Measurements from ENCODE around the gene THPO.

THPO gene

DNA sequence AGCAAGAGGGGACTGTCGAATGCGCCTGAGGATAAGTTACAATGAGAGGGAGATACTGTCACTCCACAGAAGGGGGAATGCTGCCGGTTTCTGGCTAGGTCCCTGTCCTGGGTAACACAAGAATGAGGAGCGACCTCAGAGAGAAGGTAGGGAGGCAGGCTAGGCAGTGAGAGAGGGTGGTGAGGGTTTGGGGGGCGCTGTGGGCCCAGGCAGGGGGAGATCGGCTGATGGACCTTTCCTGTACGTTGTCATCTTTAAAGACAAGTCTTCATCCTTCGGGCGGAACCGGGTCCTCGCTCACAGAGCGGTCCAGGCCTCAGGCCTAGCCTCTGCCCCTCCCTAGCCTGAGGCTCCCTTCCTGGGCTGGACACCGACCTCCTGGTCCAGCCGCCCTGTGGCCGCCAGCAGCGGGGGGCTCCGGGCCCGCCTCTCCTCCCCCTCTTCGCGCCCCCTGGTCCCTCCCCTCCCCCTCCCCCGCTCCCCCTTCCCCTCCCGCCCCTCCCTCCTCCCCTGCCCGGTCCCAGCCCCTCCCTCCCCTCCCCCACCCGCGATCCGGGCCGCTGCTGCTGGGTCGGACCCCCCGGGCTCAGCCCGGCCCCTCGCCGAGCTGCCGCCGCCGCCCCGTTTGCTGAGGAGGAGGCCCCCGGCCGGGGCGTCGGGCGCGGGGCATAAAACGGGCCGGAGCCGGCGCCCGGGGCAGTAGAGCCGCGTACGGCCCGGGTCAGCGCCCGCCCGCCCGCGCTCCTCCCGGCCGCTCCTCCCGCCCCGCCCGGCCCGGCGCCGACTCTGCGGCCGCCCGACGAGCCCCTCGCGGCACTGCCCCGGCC lies 1.6 kb upstream of the THPO start, which contains the start of gene CHRD:
Gene CHRD, plus strand, starts transcription at position 697 of the 827 bp plus-strand sequence. CDS start 265 bp downstream, outside the sequence.
- peaks cover 27% of the 10 kb centered on the region for H3K27me3 ChIP-seq (replicated peaks; ENCODE audit: control insufficient read depth, insufficient read depth, low read length, poor library complexity, severe bottlenecking)
- H3K36me3 ChIP-seq (ENCODE audit: control insufficient read depth, insufficient read depth, low read length), result no peaks in the 10 kb centered on the region
- no peak for DNase-seq
- peaks cover 14% of the 10 kb centered on the region for H3K4me1 ChIP-seq (ENCODE audit: control insufficient read depth, insufficient read depth, low read length, poor library complexity, severe bottlenecking)
- H3K27ac ChIP-seq (ENCODE audit: insufficient read depth, low read length, poor library complexity, severe bottlenecking), result no peak within 1 kb of the TSS
- peak within 1 kb of the TSS; percentile 53 for H3K4me3 ChIP-seq (ENCODE audit: insufficient read depth, low read depth, low read length, poor library complexity, severe bottlenecking)
- no peaks in the 10 kb centered on the region for H3K9me3 ChIP-seq (ENCODE audit: control insufficient read depth, low read length)

DNA sequence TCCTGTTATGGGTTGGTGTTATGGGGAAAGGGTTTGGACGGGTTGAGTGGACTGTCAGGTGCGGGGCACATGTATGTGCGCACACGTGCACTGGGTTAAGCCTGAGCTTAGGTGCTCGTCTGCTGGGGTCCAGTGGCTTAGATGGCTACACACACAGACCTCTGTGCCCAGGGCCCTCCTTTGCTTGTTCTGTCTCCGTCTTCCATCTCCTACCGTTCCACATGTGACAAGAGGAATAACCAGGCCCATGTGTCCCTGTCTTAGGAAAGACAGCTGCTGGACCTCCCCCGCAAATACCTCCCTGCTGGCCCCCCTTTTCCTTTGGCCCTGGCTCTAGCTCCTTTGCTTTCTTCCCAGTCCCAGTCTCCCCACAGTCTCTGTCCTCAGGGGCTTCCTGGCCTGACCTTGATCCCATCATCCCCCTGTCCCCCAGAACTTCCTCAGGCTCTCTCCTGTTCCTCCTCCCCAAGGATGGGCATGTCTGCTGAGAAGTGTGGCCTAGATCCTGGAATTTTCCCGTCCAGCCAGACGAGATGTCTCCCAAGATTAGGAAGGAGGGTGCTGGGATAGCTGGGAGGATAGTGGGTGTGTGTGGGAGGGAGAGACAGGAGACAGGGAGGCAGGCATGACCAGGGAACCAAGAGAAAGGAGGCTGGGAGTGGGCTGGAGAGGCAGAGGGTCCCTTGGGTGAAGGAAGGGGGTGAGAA lies 797 bp upstream of the THPO start:
- Histone ChIP-seq H3K27me3 (replicated peaks; ENCODE audit: control insufficient read depth, insufficient read depth, low read length, poor library complexity, severe bottlenecking) (peaks cover 27% of the 10 kb centered on the region), H3K27ac (ENCODE audit: insufficient read depth, low read length, poor library complexity, severe bottlenecking) (no peak overlapping the region), H3K4me3 (ENCODE audit: insufficient read depth, low read depth, low read length, poor library complexity, severe bottlenecking) (no peak overlapping the region)

DNA sequence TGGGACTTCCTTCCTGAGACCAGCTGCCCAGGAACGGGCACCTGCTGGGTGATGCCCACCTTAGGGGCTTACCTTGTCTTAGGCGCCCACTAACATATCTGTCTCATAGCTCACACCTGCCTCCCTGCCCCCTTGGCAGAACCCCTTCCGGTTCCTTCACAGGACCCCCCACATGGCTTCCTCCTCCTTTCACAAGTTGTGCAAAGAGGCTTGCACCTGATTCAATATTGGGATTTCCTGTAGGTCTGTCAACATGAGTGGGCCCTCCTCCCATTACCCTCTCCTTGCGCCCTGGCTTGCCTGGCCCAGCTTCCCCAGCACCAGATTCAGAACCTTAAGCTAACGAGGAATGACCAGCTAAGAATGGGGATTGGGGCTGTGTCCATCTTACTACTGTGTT lies 633 bp downstream of the THPO start:
- H3K4me3 ChIP-seq (ENCODE audit: insufficient read depth, low read depth, low read length, poor library complexity, severe bottlenecking), result no peak overlapping the region
- H3K27ac ChIP-seq (ENCODE audit: insufficient read depth, low read length, poor library complexity, severe bottlenecking), result no peak overlapping the region
- H3K9me3 ChIP-seq (ENCODE audit: control insufficient read depth, low read length), result no peaks in the 10 kb centered on the region
- H3K4me1 ChIP-seq (ENCODE audit: control insufficient read depth, insufficient read depth, low read length, poor library complexity, severe bottlenecking), result peaks cover 14% of the 10 kb centered on the region
- no peaks in the 10 kb centered on the region for H3K36me3 ChIP-seq (ENCODE audit: control insufficient read depth, insufficient read depth, low read length)
- DNase-seq, result no peak
- H3K27me3 ChIP-seq (replicated peaks; ENCODE audit: control insufficient read depth, insufficient read depth, low read length, poor library complexity, severe bottlenecking), result peaks cover 23% of the 10 kb centered on the region

More for the DNA sequence above, 797 bp upstream of the THPO start:
- Histone ChIP-seq H3K4me1 (ENCODE audit: control insufficient read depth, insufficient read depth, low read length, poor library complexity, severe bottlenecking) (peaks cover 14% of the 10 kb centered on the region), H3K36me3 (ENCODE audit: control insufficient read depth, insufficient read depth, low read length) (no peaks in the 10 kb centered on the region), H3K9me3 (ENCODE audit: control insufficient read depth, low read length) (no peaks in the 10 kb centered on the region)
- no peak for DNase-seq

DNA sequence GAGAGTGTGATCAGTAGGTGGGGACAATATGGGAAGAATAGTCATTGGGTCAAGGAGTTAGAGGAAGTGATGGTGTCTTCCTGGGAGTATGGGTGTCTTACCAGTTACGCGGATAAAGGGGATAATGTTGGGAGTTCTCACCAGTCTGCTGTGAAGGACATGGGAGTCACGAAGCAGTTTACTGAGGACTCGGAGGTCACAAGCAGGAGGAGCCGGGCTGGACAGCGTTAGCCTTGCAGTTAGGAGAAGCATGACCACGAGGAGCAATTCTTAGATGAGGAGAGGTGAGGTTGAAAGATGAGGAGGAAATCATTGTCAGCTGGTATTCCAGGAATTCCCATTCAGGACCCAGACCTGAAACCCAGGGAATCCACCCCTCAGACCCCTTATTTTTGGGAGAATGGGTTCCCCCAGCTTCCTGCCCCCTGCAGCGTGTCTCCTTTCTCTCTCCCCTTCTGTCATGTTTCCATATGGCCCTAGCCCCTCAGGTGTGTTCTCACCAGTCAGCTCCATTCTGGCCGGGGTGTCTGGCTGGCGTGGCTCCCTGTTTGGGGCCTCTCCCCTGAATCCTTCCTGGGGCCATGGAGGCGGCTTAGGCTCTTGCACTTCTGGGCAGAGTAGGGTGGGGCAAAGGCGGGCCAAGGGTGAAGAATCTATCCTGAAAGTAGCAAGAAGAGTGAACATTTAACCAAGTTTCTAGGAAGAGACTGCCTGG lies 2.1 kb downstream of the THPO start:
- DNase-seq, result no peak
- Histone ChIP-seq H3K36me3 (ENCODE audit: control insufficient read depth, insufficient read depth, low read length) (no peaks in the 10 kb centered on the region), H3K9me3 (ENCODE audit: control insufficient read depth, low read length) (no peaks in the 10 kb centered on the region), H3K27ac (ENCODE audit: insufficient read depth, low read length, poor library complexity, severe bottlenecking) (no peak overlapping the region), H3K4me3 (ENCODE audit: insufficient read depth, low read depth, low read length, poor library complexity, severe bottlenecking) (no peak overlapping the region), H3K27me3 (replicated peaks; ENCODE audit: control insufficient read depth, insufficient read depth, low read length, poor library complexity, severe bottlenecking) (peaks cover 8% of the 10 kb centered on the region), H3K4me1 (ENCODE audit: control insufficient read depth, insufficient read depth, low read length, poor library complexity, severe bottlenecking) (peaks cover 5% of the 10 kb centered on the region)

DNA sequence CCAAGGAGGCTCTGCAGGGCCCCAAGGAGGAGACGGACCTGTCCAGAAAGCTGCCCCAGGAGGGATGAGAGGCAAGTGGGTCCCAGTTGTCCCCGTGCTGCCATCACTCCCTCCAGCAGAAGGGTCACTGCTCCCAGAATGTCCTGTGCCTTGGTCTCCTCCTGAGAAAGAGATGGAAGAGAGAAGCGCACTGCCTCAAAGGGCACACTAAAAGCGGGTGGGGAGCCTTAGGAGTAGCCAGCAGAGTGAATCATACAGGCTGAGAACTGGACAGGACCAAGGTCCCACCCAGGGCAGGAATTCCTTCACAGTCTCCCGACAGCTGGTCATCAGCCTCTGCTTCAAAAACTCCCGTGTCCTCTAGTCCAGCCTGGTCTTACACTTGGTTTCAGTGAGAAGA lies 4.6 kb downstream of the THPO start:
- no peaks in the 10 kb centered on the region for H3K9me3 ChIP-seq (ENCODE audit: control insufficient read depth, low read length)
- H3K27ac ChIP-seq (ENCODE audit: insufficient read depth, low read length, poor library complexity, severe bottlenecking), result no peak overlapping the region
- H3K36me3 ChIP-seq (ENCODE audit: control insufficient read depth, insufficient read depth, low read length), result peaks cover 4% of the 10 kb centered on the region
- H3K4me1 ChIP-seq (ENCODE audit: control insufficient read depth, insufficient read depth, low read length, poor library complexity, severe bottlenecking), result no peaks in the 10 kb centered on the region
- DNase-seq, result no peak
- H3K4me3 ChIP-seq (ENCODE audit: insufficient read depth, low read depth, low read length, poor library complexity, severe bottlenecking), result no peak overlapping the region
- peaks cover 4% of the 10 kb centered on the region for H3K27me3 ChIP-seq (replicated peaks; ENCODE audit: control insufficient read depth, insufficient read depth, low read length, poor library complexity, severe bottlenecking)

DNA sequence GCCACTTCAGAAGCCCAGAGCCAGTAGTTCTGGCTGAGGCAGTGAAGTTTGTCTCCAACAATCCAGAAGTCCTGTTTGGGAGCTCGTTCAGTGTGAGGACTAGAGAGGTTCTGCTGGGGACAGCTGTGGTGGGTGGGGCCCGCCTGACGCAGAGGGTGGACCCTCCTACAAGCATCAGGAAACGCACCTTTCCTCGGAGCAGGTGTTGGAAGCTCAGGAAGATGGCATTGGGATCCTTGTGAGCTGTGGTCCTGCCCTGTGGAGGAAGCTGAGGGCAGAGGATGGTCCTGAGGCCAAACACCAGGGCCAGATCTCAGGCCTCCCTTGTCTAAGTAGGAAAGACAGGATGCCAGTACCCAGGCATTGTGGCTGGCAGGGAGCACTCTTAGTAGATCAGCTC lies 5.1 kb downstream of the THPO start:
- Histone ChIP-seq H3K36me3 (ENCODE audit: control insufficient read depth, insufficient read depth, low read length) (peaks cover 9% of the 10 kb centered on the region), H3K9me3 (ENCODE audit: control insufficient read depth, low read length) (no peaks in the 10 kb centered on the region), H3K27ac (ENCODE audit: insufficient read depth, low read length, poor library complexity, severe bottlenecking) (no peak overlapping the region), H3K27me3 (replicated peaks; ENCODE audit: control insufficient read depth, insufficient read depth, low read length, poor library complexity, severe bottlenecking) (peaks cover 3% of the 10 kb centered on the region), H3K4me3 (ENCODE audit: insufficient read depth, low read depth, low read length, poor library complexity, severe bottlenecking) (no peak overlapping the region), H3K4me1 (ENCODE audit: control insufficient read depth, insufficient read depth, low read length, poor library complexity, severe bottlenecking) (no peaks in the 10 kb centered on the region)
- DNase-seq, result no peak

DNA sequence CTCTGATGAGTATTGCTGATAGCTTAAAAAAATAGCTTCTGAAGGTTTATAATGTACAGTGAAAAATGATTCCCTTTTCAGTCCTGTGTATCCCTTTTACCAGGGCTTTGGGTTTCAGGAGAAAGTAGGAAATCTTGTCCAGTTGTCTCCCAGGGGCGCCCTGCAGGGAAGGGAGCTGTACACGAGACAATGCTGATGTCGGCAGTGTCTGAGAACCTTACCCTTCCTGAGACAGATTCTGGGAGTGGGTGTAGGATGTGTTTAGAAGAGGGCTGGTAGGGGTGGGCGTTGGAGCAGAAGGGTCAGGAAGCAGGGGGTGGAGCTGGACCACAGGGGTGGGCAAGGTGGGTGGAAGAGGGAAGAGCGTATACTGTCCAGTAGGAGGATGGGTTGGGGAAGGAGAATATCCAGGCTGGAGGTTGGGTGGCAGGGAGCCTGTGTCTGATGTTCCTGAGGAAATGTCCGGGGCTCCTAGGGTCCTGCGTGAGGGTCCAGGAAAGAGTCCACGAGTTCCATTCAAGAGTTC lies 5.6 kb downstream of the THPO start:
- no peaks in the 10 kb centered on the region for H3K9me3 ChIP-seq (ENCODE audit: control insufficient read depth, low read length)
- no peak for DNase-seq
- H3K27me3 ChIP-seq (replicated peaks; ENCODE audit: control insufficient read depth, insufficient read depth, low read length, poor library complexity, severe bottlenecking), result no peaks in the 10 kb centered on the region
- H3K4me3 ChIP-seq (ENCODE audit: insufficient read depth, low read depth, low read length, poor library complexity, severe bottlenecking), result no peak overlapping the region
- no peaks in the 10 kb centered on the region for H3K4me1 ChIP-seq (ENCODE audit: control insufficient read depth, insufficient read depth, low read length, poor library complexity, severe bottlenecking)
- peaks cover 12% of the 10 kb centered on the region for H3K36me3 ChIP-seq (ENCODE audit: control insufficient read depth, insufficient read depth, low read length)
- no peak overlapping the region for H3K27ac ChIP-seq (ENCODE audit: insufficient read depth, low read length, poor library complexity, severe bottlenecking)

DNA sequence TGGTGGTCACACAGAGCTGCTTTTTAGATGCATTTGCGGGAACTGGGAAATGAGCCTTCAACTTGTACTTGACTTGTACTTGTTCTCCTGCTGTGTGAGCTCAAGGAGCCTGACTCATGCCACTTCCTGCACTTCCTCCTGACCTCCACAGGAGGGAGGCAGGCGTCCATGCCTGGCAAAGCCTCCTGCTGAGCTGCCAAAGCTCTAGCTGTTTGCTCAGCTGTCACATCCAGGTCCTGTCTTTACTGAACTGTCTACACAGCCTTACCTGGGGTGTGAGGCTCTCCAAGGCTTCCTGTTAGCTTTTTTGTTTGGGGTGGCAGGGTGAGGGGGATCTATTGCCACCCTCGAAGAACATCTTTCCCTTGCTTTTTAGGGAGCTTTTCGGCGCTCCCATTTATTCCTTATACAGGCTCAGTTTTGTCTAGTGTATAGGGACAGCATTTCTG lies 6.4 kb downstream of the THPO start:
- Histone ChIP-seq H3K9me3 (ENCODE audit: control insufficient read depth, low read length) (no peaks in the 10 kb centered on the region), H3K27ac (ENCODE audit: insufficient read depth, low read length, poor library complexity, severe bottlenecking) (no peak overlapping the region)
- peak; percentile 21 to 26 (median 22) for DNase-seq

DNA sequence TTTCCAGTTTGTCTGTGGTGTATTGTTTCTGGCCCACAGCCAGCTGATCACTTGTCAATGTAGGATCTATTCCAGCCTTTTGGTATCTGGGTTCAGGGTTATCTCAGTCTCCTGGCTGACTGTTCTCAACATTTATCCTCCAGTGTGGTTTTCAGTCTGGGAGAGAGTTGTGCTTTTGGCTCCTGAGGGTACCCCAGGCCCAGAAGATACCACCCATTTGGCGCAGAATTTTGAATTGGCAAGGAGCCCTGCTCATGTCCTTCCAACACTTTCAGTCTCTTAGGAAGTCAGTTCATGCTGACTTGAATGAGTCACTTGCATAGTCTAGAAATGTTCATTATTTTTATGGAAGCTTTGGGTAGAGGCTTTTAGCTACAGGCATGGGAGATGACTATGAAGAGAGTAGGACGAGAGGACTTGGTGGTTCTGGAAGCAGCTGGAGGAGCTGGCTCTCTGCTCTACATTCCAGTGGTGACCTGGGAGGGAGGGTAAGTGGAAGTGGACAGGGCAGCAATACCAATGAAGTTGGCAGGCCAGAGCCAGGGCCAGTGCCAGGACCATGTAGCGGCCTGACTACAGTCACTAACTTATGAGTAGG lies 9.3 kb downstream of the THPO start:
- peaks cover 2% of the 10 kb centered on the region for H3K4me1 ChIP-seq (ENCODE audit: control insufficient read depth, insufficient read depth, low read length, poor library complexity, severe bottlenecking)
- H3K9me3 ChIP-seq (ENCODE audit: control insufficient read depth, low read length), result no peaks in the 10 kb centered on the region
- H3K4me3 ChIP-seq (ENCODE audit: insufficient read depth, low read depth, low read length, poor library complexity, severe bottlenecking), result no peak overlapping the region
- no peak overlapping the region for H3K27ac ChIP-seq (ENCODE audit: insufficient read depth, low read length, poor library complexity, severe bottlenecking)
- peaks cover 16% of the 10 kb centered on the region for H3K36me3 ChIP-seq (ENCODE audit: control insufficient read depth, insufficient read depth, low read length)
- no peaks in the 10 kb centered on the region for H3K27me3 ChIP-seq (replicated peaks; ENCODE audit: control insufficient read depth, insufficient read depth, low read length, poor library complexity, severe bottlenecking)
- no peak for DNase-seq

More for the DNA sequence above, 6.4 kb downstream of the THPO start:
- no peaks in the 10 kb centered on the region for H3K27me3 ChIP-seq (replicated peaks; ENCODE audit: control insufficient read depth, insufficient read depth, low read length, poor library complexity, severe bottlenecking)
- H3K4me1 ChIP-seq (ENCODE audit: control insufficient read depth, insufficient read depth, low read length, poor library complexity, severe bottlenecking), result no peaks in the 10 kb centered on the region
- no peak overlapping the region for H3K4me3 ChIP-seq (ENCODE audit: insufficient read depth, low read depth, low read length, poor library complexity, severe bottlenecking)
- peaks cover 12% of the 10 kb centered on the region for H3K36me3 ChIP-seq (ENCODE audit: control insufficient read depth, insufficient read depth, low read length)

Data from effector memory CD4-positive, alpha-beta T cell (primary cell).